Fibroblast of mammary gland (primary cell): Measurements from ENCODE around the gene VSTM4.

ENCODE experiments used
- DNase-seq: peaks from one replicate; pipeline ENCODE4 v3.0.0-alpha.2; 2010; ENCODE audit warnings: low read depth
- H3K4me3 ChIP-seq: 2 replicates; pipeline ENCODE4 v1.5.1; 2011; ENCODE audit warnings: low read depth, mild to moderate bottlenecking, low read length, moderate library complexity; ENCODE audit not compliant: control insufficient read depth
- CTCF ChIP-seq: conservative IDR thresholded peaks from 2 replicates; pipeline ENCODE4 v1.5.1; 2011; ENCODE audit warnings: low read depth, low read length, inconsistent platforms; ENCODE audit not compliant: control insufficient read depth, insufficient read depth

The VSTM4 gene

GRCh38 chr10:49107111-49107886 lies 8.0 kb downstream of the VSTM4 start:
- H3K4me3 ChIP-seq = no peak overlapping the region
- no peak for DNase-seq
- no peak for TF ChIP-seq CTCF

GRCh38 chr10:49106451-49106850 lies 8.9 kb downstream of the VSTM4 start:
- H3K4me3 ChIP-seq = no peak overlapping the region
- no peak for DNase-seq
- no peak for TF ChIP-seq CTCF

- DNase-seq = no peak
- no peak overlapping the region for H3K4me3 ChIP-seq
Measured at GRCh38 chr10:49105076-49105475, 10.2 kb downstream of the VSTM4 start.

GRCh38 chr10:49104323-49104722 lies 11.0 kb downstream of the VSTM4 start:
- no peak for TF ChIP-seq CTCF
- DNase-seq = no peak
- no peak overlapping the region for H3K4me3 ChIP-seq

More at GRCh38 chr10:49105076-49105475, 10.2 kb downstream of the VSTM4 start:
- no peak for TF ChIP-seq CTCF

- DNase-seq = no peak
- no peak for TF ChIP-seq CTCF
- no peak overlapping the region for H3K4me3 ChIP-seq
Measured at GRCh38 chr10:49103761-49104160, 11.6 kb downstream of the VSTM4 start.

GRCh38 chr10:49099046-49099445 lies 16.3 kb downstream of the VSTM4 start:
- H3K4me3 ChIP-seq = no peak overlapping the region
- no peak for DNase-seq
- TF ChIP-seq CTCF = no peak
